Stimulated activated CD4-positive, alpha-beta T cell treated with anti-CD3 and anti-CD28 coated beads, TNF-alpha, amount 100 ng/mL, for 48 hours (primary cell): ENCODE measurements around the gene PPP1R9B.

Experiments used
- DNase-seq, 3 donors: peaks; one replicate each; pipeline ENCODE4 v3.0.0-alpha.2; 2020; ENCODE audit warnings: low read depth in 3 of 3

Gene PPP1R9B

DNA sequence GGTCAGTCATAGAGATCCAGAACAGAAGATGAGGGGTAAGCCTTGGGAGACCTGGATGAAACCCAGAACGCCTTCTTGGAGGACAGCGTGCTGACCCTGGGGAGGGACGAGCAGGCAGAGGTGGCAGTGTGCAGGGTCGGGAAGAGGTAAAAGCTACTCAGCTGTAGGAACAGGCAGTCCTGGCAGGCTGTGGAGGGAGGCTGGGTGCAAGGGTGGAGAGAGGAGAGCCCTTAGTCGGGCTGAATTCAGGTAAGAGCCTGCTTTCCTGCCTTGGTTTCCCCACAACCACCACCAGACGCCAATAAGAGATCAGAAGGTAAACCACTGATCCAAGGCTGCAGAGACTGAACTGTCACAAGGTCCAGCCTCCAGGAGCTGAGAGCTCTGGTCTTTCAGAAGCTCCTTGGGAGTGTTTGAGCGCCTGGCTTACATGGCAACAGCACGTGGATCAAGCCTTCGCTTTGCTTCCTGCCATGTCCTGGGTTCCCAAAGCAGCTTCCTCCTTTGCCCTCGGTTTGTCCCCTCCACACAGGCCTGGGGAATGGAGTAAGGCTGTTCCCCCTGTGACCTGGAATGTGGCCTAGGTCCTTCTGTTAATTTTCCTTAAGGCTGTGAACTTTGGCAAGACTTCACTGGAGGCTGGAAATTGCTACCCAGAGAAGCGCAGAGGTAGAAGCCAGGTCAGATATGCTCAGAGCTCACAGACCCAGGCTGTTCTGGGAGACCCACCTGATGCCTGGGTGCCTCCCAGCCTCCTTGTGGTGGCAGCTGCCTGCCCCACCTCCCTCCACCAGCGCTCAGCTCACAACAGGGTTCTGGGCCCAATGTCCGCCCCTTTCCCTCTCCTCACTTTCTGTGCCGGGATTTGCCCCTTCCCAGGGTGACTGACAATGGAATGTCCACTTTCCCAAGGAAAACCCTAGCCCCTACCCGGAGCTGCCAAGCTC, 59.2 kb downstream of the PPP1R9B start:
- DNase-seq = no peak

DNA sequence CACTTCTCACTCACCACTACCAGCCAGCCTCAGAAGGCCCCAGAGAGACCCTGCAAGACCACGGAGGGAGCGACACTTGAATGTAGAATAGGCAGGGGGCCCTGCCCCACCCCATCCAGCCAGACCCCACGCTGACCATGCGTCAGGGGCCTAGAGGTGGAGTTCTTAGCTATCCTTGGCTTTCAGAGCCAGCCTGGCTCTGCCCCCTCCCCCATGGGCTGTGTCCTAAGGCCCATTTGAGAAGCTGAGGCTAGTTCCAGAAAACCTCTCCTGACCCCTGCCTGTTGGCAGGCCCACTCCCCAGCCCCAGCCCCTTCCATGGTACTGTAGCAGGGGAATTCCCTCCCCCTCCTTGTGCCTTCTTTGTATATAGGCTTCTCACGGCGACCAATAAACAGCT, 60.4 kb downstream of the PPP1R9B start:
- no peak for DNase-seq

DNA sequence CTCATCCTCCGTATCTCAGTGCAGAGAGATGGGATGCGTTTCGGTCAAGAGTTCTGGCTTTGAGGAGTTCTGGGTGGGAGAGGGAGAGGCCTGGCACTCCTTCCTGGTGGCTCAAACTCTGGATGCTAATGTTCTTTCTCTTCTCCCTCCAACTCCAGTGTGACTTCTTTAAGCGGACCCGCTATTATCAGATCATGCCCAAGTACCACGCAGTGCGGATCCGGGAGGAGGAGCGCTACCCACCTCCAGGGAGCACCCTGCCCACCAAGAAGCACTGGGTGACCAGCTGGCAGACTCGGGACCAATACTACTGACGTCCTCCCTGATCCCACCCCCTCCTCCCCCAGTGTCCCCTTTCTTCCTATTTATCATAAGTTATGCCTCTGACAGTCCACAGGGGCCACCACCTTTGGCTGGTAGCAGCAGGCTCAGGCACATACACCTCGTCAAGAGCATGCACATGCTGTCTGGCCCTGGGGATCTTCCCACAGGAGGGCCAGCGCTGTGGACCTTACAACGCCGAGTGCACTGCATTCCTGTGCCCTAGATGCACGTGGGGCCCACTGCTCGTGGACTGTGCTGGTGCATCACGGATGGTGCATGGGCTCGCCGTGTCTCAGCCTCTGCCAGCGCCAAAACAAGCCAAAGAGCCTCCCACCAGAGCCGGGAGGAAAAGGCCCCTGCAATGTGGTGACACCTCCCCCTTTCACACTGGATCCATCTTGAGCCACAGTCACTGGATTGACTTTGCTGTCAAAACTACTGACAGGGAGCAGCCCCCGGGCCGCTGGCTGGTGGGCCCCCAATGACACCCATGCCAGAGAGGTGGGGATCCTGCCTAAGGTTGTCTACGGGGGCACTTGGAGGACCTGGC, 61.3 kb downstream of the PPP1R9B start:
- DNase-seq = no peak

DNA sequence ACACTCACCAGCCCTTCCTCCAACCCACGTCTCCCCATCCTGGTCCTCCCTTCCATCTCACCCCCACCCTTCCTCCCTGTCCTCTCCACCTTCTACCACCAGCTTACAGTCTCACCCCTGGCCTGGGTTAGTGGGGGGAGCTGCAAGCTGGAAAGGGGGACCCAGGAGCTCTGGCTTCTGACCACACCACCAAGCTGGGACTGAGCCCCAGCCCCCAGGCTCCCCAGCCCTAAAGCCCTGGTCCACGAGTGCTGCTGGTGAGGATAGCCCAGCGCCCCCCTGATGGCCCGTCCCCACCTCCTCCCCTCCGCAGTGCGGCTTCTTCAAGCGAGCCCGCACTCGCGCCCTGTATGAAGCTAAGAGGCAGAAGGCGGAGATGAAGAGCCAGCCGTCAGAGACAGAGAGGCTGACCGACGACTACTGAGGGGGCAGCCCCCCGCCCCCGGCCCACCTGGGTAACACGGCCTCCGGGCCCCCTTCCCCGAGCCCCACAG, 62.5 kb downstream of the PPP1R9B start:
- DNase-seq = no peak

DNA sequence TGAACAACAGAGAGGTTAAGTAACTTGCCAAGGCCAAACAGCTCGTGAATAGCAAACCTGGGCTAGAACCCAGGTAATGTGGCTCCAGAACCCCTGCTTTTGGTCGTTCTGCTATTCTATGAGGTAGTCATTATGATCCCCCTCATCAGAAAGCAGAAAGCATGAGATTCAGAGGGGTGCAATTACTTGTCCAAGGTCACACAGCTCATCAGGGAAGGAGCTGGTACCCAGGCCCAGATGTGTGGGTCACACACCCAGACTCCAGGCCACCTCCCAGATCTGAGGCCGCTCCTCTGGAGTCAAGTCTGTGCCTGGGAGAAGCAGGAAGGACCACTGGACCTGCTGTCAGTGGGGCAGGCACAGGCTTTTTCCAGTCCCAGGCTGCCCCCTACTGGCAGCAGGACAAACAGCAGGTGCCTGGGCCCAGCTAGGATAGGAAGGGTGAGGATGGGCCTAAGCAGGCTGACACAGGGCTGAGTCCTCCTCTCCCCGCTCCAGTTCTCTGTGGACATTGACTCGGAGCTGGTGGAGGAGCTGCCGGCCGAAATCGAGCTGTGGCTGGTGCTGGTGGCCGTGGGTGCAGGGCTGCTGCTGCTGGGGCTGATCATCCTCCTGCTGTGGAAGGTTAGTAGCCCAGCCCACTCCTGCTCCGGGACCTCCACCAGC, 63.1 kb downstream of the PPP1R9B start:
- DNase-seq = peak; percentile 56 to 66 (median 63)
